Natural killer cell (primary cell): ENCODE data around the gene PABPC3. TPM values are rescaled to one million over a fixed set of nuclear protein-coding genes. Genes with fewer than 3 reads are reported as not detected.

Source experiments
- ATAC-seq, 3 donors: fragments of 150-1000 bp in 2 of 3; fragments of 200-7000 bp in 1 of 3; cut with Tn5 transposase; 1 replicate in 1 of 3; 2 replicates in 2 of 3; pipeline ENCODE4 v1.10.0; 2021; ENCODE audit warnings: mild to moderate bottlenecking in 2 of 3, moderate library complexity in 2 of 3
- DNase-seq, 2 donors: peaks; one replicate each; pipeline versions ENCODE4 v3.0.0 to v3.0.0-alpha.2; 2013 to 2021; ENCODE audit warnings: mixed read lengths in 1 of 2
- H3K27ac ChIP-seq: one replicate; pipeline ENCODE4 v1.5.1; 2013; ENCODE audit warnings: mild to moderate bottlenecking, low read length
- H3K27me3 ChIP-seq: one replicate; pipeline ENCODE4 v1.6.1; 2013; ENCODE audit warnings: low read length; ENCODE audit not compliant: control insufficient read depth, insufficient read depth
- H3K36me3 ChIP-seq: one replicate; pipeline ENCODE4 v1.6.1; 2013; ENCODE audit warnings: low read length; ENCODE audit not compliant: control insufficient read depth, insufficient read depth
- H3K4me1 ChIP-seq: one replicate; pipeline ENCODE4 v1.6.1; 2013; ENCODE audit warnings: low read length; ENCODE audit not compliant: control insufficient read depth, insufficient read depth
- H3K4me3 ChIP-seq: one replicate; pipeline ENCODE4 v1.5.1; 2013; ENCODE audit warnings: low read length
- H3K9me3 ChIP-seq: one replicate; pipeline ENCODE4 v1.6.1; 2013; ENCODE audit warnings: low read length; ENCODE audit not compliant: control insufficient read depth, insufficient read depth
- H3K27ac Mint-ChIP-seq, 2 donors: one replicate each; pipeline ENCODE4 v1.8.0; 2022; ENCODE audit warnings: mild to moderate bottlenecking in 2 of 2, mixed read lengths in 2 of 2, moderate library complexity in 1 of 2
- H3K27me3 Mint-ChIP-seq, 2 donors: one replicate each; pipeline ENCODE4 v1.8.0; 2022; ENCODE audit warnings: low read depth in 2 of 2, mixed read lengths in 2 of 2
- H3K36me3 Mint-ChIP-seq: one replicate; pipeline ENCODE4 v1.8.0; 2022; ENCODE audit warnings: mixed read lengths
- H3K4me1 Mint-ChIP-seq, 2 donors: one replicate each; pipeline ENCODE4 v1.8.0; 2022; ENCODE audit warnings: mixed read lengths in 2 of 2
- H3K4me3 Mint-ChIP-seq: one replicate; pipeline ENCODE4 v1.8.0; 2022; ENCODE audit warnings: mild to moderate bottlenecking, moderate library complexity, mixed read lengths
- H3K9me3 Mint-ChIP-seq, 2 donors: one replicate each; pipeline ENCODE4 v1.8.0; 2022; ENCODE audit warnings: mixed read lengths in 2 of 2
- CTCF ChIP-seq: fragments of 200-600 bp; IDR thresholded peaks from one replicate; pipeline ENCODE4 v1.8.0; 2022; ENCODE audit warnings: antibody characterized with exemption
- WGBS: methylation state at CpG from one replicate; pipeline ENCODE4 v1.1.7; 2013; ENCODE audit warnings: missing lambda C conversion rate; ENCODE audit not compliant: insufficient coverage; 5-methylcytosine and 5-hydroxymethylcytosine counted together
- intact Hi-C: fragments of 100-400 bp; cut with micrococcal nuclease; formaldehyde crosslinking; loops from one replicate; pipeline ENCODE4 v1.14.2; 2022
- total RNA-seq, 4 donors: library from RNA; stranded (reverse); fragments of 120-200 nt in 1 of 4; gene quantifications; one replicate each; pipeline versions ENCODE4 v1.2.3 to v1.2.4, GENCODE V29; 2013 to 2022

Gene PABPC3
- total RNA-seq, 3 donors from 2014 or later (not counting 1 experiment from before 2014, with no cell fraction given) = 0.18 to 0.21 (median 0.20) TPM

- no peaks in the 10 kb centered on the region for H3K9me3 ChIP-seq
- no peak overlapping the region for H3K4me3 ChIP-seq
- H3K27ac Mint-ChIP-seq = no peak overlapping the region
- no peaks in the 10 kb centered on the region for H3K4me1 ChIP-seq
- H3K36me3 Mint-ChIP-seq = peaks cover 8% of the 10 kb centered on the region
- H3K27ac ChIP-seq = no peak overlapping the region
- TF ChIP-seq CTCF = no peak
- H3K27me3 Mint-ChIP-seq = peaks cover 33 to 45% of the 10 kb centered on the region in 2 donors
- intact Hi-C loops = no loop called here
- DNase-seq = no peak
- no peak overlapping the region for H3K4me3 Mint-ChIP-seq
- no peak for ATAC-seq
- H3K27me3 ChIP-seq = peaks cover 13% of the 10 kb centered on the region
- peaks cover 2 to 3% of the 10 kb centered on the region in 2 donors for H3K9me3 Mint-ChIP-seq
- no CpG with 5 or more reads among the region's 1 CpG for WGBS
- no peaks in the 10 kb centered on the region for H3K36me3 ChIP-seq
- no peaks in the 10 kb centered on the region for H3K4me1 Mint-ChIP-seq
These were observed 44.9 kb upstream of the PABPC3 start for GRCh38 chr13:25051065-25051464.

- Mint-ChIP-seq H3K27me3 (peaks cover 0 to 2% of the 10 kb centered on the region in 2 donors), H3K27ac (no peak overlapping the region), H3K36me3 (no peaks in the 10 kb centered on the region), H3K9me3 (no peaks in the 10 kb centered on the region), H3K4me1 (no peaks in the 10 kb centered on the region), H3K4me3 (no peak overlapping the region)
- Histone ChIP-seq H3K9me3 (no peaks in the 10 kb centered on the region), H3K27ac (no peak overlapping the region), H3K4me3 (no peak overlapping the region), H3K4me1 (peaks cover 4% of the 10 kb centered on the region), H3K27me3 (no peaks in the 10 kb centered on the region), H3K36me3 (no peaks in the 10 kb centered on the region)
- intact Hi-C loops = no loop called here
- no peak for DNase-seq
- TF ChIP-seq CTCF = no peak
- WGBS = 90% methylated on average over 1 of the region's 1 CpG
- no peak for ATAC-seq
These were observed 36.8 kb upstream of the PABPC3 start for GRCh38 chr13:25059166-25059565.

- H3K36me3 Mint-ChIP-seq = no peaks in the 10 kb centered on the region
- no peak for TF ChIP-seq CTCF
- no peaks in the 10 kb centered on the region for H3K9me3 ChIP-seq
- no peak overlapping the region for H3K4me3 Mint-ChIP-seq
- no peaks in the 10 kb centered on the region for H3K9me3 Mint-ChIP-seq
- H3K27ac ChIP-seq = peak overlapping the region; percentile 33
- H3K27ac Mint-ChIP-seq = no peak overlapping the region
- no peak overlapping the region for H3K4me3 ChIP-seq
- no peak for DNase-seq
- 26% methylated on average over 7 of the region's 7 CpGs for WGBS
- intact Hi-C loops = no loop called here
- H3K36me3 ChIP-seq = no peaks in the 10 kb centered on the region
- no peaks in the 10 kb centered on the region for H3K4me1 Mint-ChIP-seq
- ATAC-seq = no peak
- H3K27me3 Mint-ChIP-seq = peaks cover 0 to 2% of the 10 kb centered on the region in 2 donors
- peaks cover 4% of the 10 kb centered on the region for H3K4me1 ChIP-seq
- no peaks in the 10 kb centered on the region for H3K27me3 ChIP-seq
These were observed 36.0 kb upstream of the PABPC3 start for GRCh38 chr13:25059958-25060357.

- Histone ChIP-seq H3K4me1 (peaks cover 4% of the 10 kb centered on the region), H3K27ac (no peak overlapping the region), H3K4me3 (no peak overlapping the region), H3K27me3 (no peaks in the 10 kb centered on the region), H3K9me3 (no peaks in the 10 kb centered on the region), H3K36me3 (no peaks in the 10 kb centered on the region)
- Mint-ChIP-seq H3K4me3 (no peak overlapping the region), H3K4me1 (no peaks in the 10 kb centered on the region), H3K27me3 (peaks cover 0 to 15% of the 10 kb centered on the region in 2 donors), H3K9me3 (no peaks in the 10 kb centered on the region), H3K36me3 (no peaks in the 10 kb centered on the region), H3K27ac (no peak overlapping the region)
- no peak for TF ChIP-seq CTCF
- 88% methylated on average over 5 of the region's 5 CpGs for WGBS
- ATAC-seq = no peak
- intact Hi-C loops = no loop called here
- DNase-seq = no peak
These were observed 33.5 kb upstream of the PABPC3 start for GRCh38 chr13:25062479-25062878.
